Measurements from ENCODE around the gene STK32B. TPM values are rescaled to one million over a fixed set of nuclear protein-coding genes. Genes with fewer than 3 reads are reported as not detected.

STK32B gene
- total and polyA plus RNA-seq, 9 of the 15 experiments (the other 6 are each of a cell fraction or from before 2014, with no cell fraction given): 0.03 to 0.20 (median 0.07) TPM; not detected in 2

DNA sequence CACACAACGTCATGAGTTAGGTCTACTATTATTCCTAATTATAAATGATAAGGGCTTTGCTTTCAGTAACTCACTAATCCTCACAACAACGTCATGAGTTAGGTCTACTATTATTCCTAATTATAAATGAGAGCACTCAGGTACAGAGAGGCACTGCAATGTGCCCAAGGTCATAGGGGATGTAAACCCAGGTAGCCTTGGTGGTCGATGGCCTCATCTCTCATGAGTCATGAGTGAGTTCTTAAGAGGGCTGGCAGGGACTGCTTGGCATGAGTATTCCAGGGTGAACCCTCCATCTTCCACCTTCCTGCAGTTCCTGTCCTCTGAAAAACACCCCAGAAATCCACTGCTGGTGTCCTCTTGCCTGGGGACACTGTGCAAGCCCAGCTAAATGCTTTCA, 317.1 kb downstream of the STK32B start:
- WGBS (ENCODE audit: insufficient coverage, low coverage, missing lambda C conversion rate): 0% methylated on average over 3 of the region's 3 CpGs
- no peaks in the 10 kb centered on the region; a peak in 1 of 5 replicates for H3K27me3 ChIP-seq (ENCODE audit: control insufficient read depth in 2 of 2, insufficient read depth in 2 of 2, low read length in 2 of 2)
- H3K4me2 ChIP-seq (ENCODE audit: insufficient read depth, low read length): no peak overlapping the region
- H3K4me3 ChIP-seq: no peak overlapping the region
- H3K79me2 ChIP-seq (ENCODE audit: control insufficient read depth, insufficient read depth, low read length): no peaks in the 10 kb centered on the region
- DNase-seq (ENCODE audit: extremely low read depth in 1 of 4, low spot score in 3 of 4): no peak
- no peak for TF ChIP-seq FOXK1 (CRISPR knock-in tag; IDR thresholded peaks at IDR 0.05; ENCODE audit: borderline replicate concordance)
- TF ChIP-seq TSC22D4 (tag; IDR thresholded peaks at IDR 0.05): no peak
- TF ChIP-seq SRSF3 (IDR thresholded peaks at IDR 0.05; ENCODE audit: insufficient read depth, low read length): no peak
- TF ChIP-seq MTA2 (IDR thresholded peaks at IDR 0.05; ENCODE audit: low read depth): no peak
- no peak for TF ChIP-seq PHB (CRISPR knock-in tag; IDR thresholded peaks at IDR 0.05)
- TF ChIP-seq RBBP5 (IDR thresholded peaks at IDR 0.05; ENCODE audit: borderline replicate concordance, insufficient read depth, low read length, poor library complexity, severe bottlenecking): no peak
- no peaks in the 10 kb centered on the region for H3K9me1 ChIP-seq (ENCODE audit: control insufficient read depth, insufficient read depth, low read length)
- intact Hi-C loops (cut with micrococcal nuclease): no loop called here
- in situ Hi-C loops (cut with MboI): no loop called here
- no peak overlapping the region for H3K9ac ChIP-seq (ENCODE audit: insufficient read depth in 1 of 2, low read depth in 2 of 2, low read length in 2 of 2)
- no peak overlapping the region for H3K27ac ChIP-seq (ENCODE audit: extremely low read depth, low read depth, low read length)
- BruUV-seq (replicated peaks): no TSS peak
- no peaks in the 10 kb centered on the region for H3K4me1 ChIP-seq (replicated peaks in 1 of 2; ENCODE audit: control insufficient read depth in 2 of 2, insufficient read depth in 2 of 2, low read length in 2 of 2)
- POLR2A ChIA-PET: no interaction called here
- no peaks in the 10 kb centered on the region for H4K20me1 ChIP-seq (replicated peaks; ENCODE audit: control insufficient read depth, insufficient read depth, low read length)
- CTCF ChIA-PET (ENCODE audit: low intra/inter-chr PET ratio): no interaction called here
- no peak for FAIRE-seq
- no peaks in the 10 kb centered on the region for H3K36me3 ChIP-seq (ENCODE audit: control insufficient read depth, insufficient read depth, low read length)
- no peaks in the 10 kb centered on the region for H3K9me3 ChIP-seq (replicated peaks; ENCODE audit: control insufficient read depth, insufficient read depth, low read depth, low read length)
- no peak overlapping the region for H2AFZ ChIP-seq (ENCODE audit: low read depth, low read length)
- ATAC-seq: no peak

DNA sequence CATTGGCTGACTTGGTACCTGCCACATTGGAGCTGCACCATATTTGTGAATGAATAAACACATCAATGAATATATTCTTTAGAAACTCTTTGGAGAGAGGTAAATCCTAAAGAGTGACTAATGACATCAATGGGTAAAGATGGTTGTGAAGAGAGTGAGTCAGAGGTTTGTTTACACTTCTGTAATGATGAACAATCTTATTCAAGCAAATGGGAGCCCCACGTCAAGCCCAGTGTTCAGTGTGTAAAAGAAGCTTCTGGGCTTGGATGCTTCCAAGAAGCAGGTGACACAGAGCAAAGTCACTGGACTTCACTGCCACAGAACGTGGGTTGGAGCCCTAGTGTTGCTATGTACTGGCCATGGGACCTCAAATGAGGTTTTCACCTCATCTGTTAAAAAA, 319.0 kb downstream of the STK32B start:
- Histone ChIP-seq H3K79me2 (ENCODE audit: control insufficient read depth, insufficient read depth, low read length) (no peaks in the 10 kb centered on the region), H3K36me3 (ENCODE audit: control insufficient read depth, insufficient read depth, low read length) (no peaks in the 10 kb centered on the region), H3K9me1 (ENCODE audit: control insufficient read depth, insufficient read depth, low read length) (no peaks in the 10 kb centered on the region), H3K9me3 (replicated peaks; ENCODE audit: control insufficient read depth, insufficient read depth, low read depth, low read length) (no peaks in the 10 kb centered on the region), H3K4me3 (no peak overlapping the region), H4K20me1 (replicated peaks; ENCODE audit: control insufficient read depth, insufficient read depth, low read length) (no peaks in the 10 kb centered on the region), H3K4me1 (replicated peaks in 1 of 2; ENCODE audit: control insufficient read depth in 2 of 2, insufficient read depth in 2 of 2, low read length in 2 of 2) (no peaks in the 10 kb centered on the region), H3K27ac (ENCODE audit: extremely low read depth, low read depth, low read length) (no peak overlapping the region), H2AFZ (ENCODE audit: low read depth, low read length) (no peak overlapping the region), H3K9ac (ENCODE audit: insufficient read depth in 1 of 2, low read depth in 2 of 2, low read length in 2 of 2) (no peak overlapping the region), H3K4me2 (ENCODE audit: insufficient read depth, low read length) (no peak overlapping the region), H3K27me3 (ENCODE audit: control insufficient read depth in 2 of 2, insufficient read depth in 2 of 2, low read length in 2 of 2) (no peaks in the 10 kb centered on the region; a peak in 1 of 5 replicates)
- in situ Hi-C loops (cut with MboI) (loop anchor here (10.0 kb wide), 1 partner anchor 375 kb away; no protein-coding TSS in a partner anchor), intact Hi-C loops (cut with micrococcal nuclease) (no loop called here)
- 3% methylated on average over 2 of the region's 2 CpGs for WGBS (ENCODE audit: insufficient coverage, low coverage, missing lambda C conversion rate)
- no TSS peak for BruUV-seq (replicated peaks)
- DNase-seq (ENCODE audit: extremely low read depth in 1 of 4, low spot score in 3 of 4) (no peak), ATAC-seq (no peak), FAIRE-seq (no peak)
- ChIA-PET CTCF (ENCODE audit: low intra/inter-chr PET ratio) (no interaction called here), POLR2A (interaction anchor here (0.6 kb wide), 1 partner anchor 26 kb away, joined by 3 read pairs; no protein-coding TSS in a partner anchor)
- TF ChIP-seq, protein P1, sequence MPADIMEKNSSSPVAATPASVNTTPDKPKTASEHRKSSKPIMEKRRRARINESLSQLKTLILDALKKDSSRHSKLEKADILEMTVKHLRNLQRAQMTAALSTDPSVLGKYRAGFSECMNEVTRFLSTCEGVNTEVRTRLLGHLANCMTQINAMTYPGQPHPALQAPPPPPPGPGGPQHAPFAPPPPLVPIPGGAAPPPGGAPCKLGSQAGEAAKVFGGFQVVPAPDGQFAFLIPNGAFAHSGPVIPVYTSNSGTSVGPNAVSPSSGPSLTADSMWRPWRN (IDR thresholded peaks at IDR 0.05; ENCODE audit: low read depth): no peak
- no peak for TF ChIP-seq SETDB1 (IDR thresholded peaks at IDR 0.05; ENCODE audit: low read length)
- TF ChIP-seq PHF20 (IDR thresholded peaks at IDR 0.05; ENCODE audit: partially characterized antibody): no peak
- no peak for TF ChIP-seq SMAD1 (IDR thresholded peaks at IDR 0.05; ENCODE audit: low read depth, low read length, partially characterized antibody)
- TF ChIP-seq CAMTA2 (CRISPR knock-in tag; conservative IDR thresholded peaks at IDR 0.05): no peak
- TF ChIP-seq TAF1 (IDR thresholded peaks at IDR 0.05; ENCODE audit: control insufficient read depth, extremely low read depth, insufficient read depth, low read length, severe bottlenecking): no peak
- no peak for TF ChIP-seq SRSF3 (IDR thresholded peaks at IDR 0.05; ENCODE audit: insufficient read depth, low read length)
- no peak for TF ChIP-seq ZNF561 (CRISPR knock-in tag; conservative IDR thresholded peaks at IDR 0.05)
- no peak for TF ChIP-seq ZNF354B (CRISPR knock-in tag; IDR thresholded peaks at IDR 0.05)
- TF ChIP-seq, protein P2, sequence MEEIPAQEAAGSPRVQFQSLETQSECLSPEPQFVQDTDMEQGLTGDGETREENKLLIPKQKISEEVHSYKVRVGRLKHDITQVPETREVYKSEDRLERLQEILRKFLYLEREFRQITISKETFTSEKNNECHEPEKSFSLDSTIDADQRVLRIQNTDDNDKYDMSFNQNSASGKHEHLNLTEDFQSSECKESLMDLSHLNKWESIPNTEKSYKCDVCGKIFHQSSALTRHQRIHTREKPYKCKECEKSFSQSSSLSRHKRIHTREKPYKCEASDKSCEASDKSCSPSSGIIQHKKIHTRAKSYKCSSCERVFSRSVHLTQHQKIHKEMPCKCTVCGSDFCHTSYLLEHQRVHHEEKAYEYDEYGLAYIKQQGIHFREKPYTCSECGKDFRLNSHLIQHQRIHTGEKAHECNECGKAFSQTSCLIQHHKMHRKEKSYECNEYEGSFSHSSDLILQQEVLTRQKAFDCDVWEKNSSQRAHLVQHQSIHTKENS (CRISPR knock-in tag; IDR thresholded peaks at IDR 0.05): no peak
- TF ChIP-seq TAF15 (IDR thresholded peaks at IDR 0.05; ENCODE audit: low read depth, low read length): no peak
- no peak for TF ChIP-seq ZNF134 (CRISPR knock-in tag; conservative IDR thresholded peaks at IDR 0.05)
